HG03039 (cell line): Measurements from ENCODE around the gene TMEM132A.

Experiments used
- ATAC-seq: cut with Tn5 transposase; IDR thresholded peaks from one replicate; pipeline ENCODE4 v1.9.1; 2021; ENCODE audit warnings: mild to moderate bottlenecking, moderate library complexity; ENCODE audit not compliant: unreplicated experiment

The TMEM132A gene

DNA sequence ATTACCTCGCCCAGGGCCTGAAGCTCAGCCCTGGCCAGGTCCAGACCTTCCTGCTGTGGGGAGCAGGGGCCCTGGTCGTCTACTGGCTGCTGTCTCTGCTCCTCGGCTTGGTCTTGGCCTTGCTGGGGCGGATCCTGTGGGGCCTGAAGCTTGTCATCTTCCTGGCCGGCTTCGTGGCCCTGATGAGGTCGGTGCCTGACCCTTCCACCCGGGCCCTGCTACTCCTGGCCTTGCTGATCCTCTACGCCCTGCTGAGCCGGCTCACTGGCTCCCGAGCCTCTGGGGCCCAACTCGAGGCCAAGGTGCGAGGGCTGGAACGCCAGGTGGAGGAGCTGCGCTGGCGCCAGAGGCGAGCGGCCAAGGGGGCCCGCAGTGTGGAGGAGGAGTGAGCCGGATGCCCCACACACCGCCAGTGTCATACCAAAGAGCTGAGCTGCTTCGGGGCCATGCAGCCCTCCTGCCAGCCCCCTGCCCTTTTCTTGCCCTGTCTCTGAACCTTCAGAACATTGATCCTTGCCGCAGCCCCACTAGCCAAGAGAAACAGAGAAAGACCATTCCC, 2.4 kb upstream of the TMEM132A start:
- no peak for ATAC-seq

- ATAC-seq = no peak
Observed at GRCh38 chr11:60922906-60923305, 1.4 kb upstream of the TMEM132A start.

DNA sequence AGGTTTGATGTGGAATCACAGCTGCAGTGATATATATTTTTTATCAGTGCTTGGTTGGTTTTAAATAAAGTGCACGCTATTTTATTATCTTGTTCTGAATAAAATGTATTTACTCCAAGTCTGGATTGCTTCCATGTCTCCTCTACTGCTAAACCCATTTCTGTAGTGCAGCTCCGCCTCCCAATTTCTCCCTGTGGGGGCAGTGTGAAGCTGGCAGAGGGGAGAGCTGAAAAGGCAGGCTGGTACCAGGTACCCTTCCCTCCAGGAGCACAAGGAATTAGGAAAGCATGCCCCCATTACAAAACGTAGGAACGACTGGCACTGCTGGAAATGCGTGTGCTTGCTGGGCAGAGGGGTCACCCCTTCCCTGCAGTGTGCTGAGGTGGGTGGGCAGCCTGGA, 934 bp upstream of the TMEM132A start:
- no peak for ATAC-seq

GRCh38 chr11:60923800-60924109, 505 bp upstream of the TMEM132A start:
- no peak for ATAC-seq

GRCh38 chr11:60924906-60925853, 920 bp downstream of the TMEM132A start:
- no peak for ATAC-seq

GRCh38 chr11:60925868-60926267, 1.6 kb downstream of the TMEM132A start:
- ATAC-seq = no peak

- ATAC-seq = no peak
Observed at GRCh38 chr11:60926500-60926899, 2.2 kb downstream of the TMEM132A start.

- no peak for ATAC-seq
Observed at GRCh38 chr11:60927061-60927592, 2.9 kb downstream of the TMEM132A start.

DNA sequence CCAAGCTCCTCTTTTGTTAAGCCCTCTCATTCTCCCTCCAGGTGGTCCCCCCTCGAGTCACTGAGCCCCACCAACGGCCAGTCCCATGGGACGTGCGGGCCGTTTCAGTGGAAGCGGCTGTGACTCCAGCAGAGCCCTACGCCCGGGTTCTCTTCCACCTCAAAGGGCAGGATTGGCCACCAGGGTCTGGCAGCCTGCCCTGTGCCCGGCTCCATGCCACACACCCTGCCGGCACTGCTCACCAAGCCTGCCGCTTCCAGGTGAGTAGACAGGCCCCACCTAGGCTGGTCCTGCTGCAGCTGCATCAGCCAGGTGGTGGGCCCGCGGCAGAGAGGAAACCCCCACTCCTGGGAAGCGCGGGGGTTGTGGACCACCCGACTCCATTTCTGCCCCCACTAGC, 3.3 kb downstream of the TMEM132A start:
- ATAC-seq = no peak

GRCh38 chr11:60928563-60929001, 4.3 kb downstream of the TMEM132A start:
- no peak for ATAC-seq

DNA sequence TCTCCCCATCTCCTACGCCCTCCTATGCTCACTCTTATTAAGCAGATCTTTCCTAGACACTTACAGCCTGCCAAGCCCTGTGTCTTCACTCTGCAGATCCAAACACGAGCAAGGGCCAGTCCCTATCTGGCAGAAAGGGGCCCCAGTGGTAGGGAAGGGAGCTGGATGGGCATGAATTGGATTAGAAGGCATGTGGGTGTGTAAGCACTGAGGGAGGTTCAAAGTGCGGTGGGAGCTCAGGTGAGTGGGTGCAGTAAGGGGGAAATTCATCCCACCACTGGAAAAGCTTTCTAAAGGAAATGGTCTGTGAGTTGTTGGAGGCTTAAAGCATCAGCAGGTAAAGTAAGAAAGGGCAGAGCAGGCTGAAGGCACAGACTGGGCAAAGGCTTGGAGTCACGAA, 5.5 kb downstream of the TMEM132A start:
- ATAC-seq = no peak

GRCh38 chr11:60930394-60930793, 6.1 kb downstream of the TMEM132A start:
- no peak for ATAC-seq

GRCh38 chr11:60931917-60932316, 7.7 kb downstream of the TMEM132A start:
- ATAC-seq = no peak

- ATAC-seq = no peak
Observed at GRCh38 chr11:60932605-60933356, 8.5 kb downstream of the TMEM132A start.

DNA sequence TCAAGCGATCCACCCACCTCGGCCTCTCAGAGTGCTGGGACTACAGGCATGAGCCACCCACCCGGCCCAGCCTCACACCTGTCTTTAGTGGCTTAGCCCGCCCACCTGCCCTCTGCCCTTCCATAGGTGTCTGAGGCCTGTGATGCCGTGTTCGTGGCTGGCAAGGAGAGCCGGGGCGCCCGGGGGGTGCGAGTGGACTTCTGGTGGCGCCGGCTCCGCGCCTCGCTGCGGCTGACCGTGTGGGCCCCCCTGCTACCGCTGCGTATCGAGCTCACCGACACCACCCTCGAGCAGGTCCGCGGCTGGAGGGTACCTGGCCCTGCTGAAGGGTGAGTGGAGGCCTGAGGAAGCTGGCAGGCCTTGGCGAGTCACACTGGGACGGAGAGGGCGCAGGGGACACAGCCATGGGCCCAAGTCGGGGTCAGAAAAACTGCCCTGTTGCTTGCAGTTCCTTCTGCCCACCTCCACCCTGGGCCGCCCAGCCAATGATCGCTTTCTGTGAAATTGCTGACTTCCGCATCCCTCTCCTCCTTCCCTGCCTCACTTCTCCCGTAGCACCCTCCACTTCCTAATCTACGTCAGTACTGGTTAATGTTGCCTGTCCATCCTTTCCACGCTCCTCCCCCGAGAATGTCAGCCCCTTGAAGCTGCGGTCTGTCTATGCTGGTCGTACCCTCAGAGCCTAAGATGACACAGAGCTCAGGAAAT, 9.3 kb downstream of the TMEM132A start:
- ATAC-seq = no peak

GRCh38 chr11:60934124-60934789, 10.0 kb downstream of the TMEM132A start:
- no peak for ATAC-seq

GRCh38 chr11:60934790-60935605, 10.7 kb downstream of the TMEM132A start:
- ATAC-seq = no peak

GRCh38 chr11:60935676-60936442, 11.6 kb downstream of the TMEM132A start:
- ATAC-seq = no peak
